COR-L47 (cell line): ENCODE results near the gene TNPO1.

Source experiments
- DNase-seq: peaks from one replicate; lab custom pipeline; 2025; lab: John Stamatoyannopoulos, UW

TNPO1 gene

DNA sequence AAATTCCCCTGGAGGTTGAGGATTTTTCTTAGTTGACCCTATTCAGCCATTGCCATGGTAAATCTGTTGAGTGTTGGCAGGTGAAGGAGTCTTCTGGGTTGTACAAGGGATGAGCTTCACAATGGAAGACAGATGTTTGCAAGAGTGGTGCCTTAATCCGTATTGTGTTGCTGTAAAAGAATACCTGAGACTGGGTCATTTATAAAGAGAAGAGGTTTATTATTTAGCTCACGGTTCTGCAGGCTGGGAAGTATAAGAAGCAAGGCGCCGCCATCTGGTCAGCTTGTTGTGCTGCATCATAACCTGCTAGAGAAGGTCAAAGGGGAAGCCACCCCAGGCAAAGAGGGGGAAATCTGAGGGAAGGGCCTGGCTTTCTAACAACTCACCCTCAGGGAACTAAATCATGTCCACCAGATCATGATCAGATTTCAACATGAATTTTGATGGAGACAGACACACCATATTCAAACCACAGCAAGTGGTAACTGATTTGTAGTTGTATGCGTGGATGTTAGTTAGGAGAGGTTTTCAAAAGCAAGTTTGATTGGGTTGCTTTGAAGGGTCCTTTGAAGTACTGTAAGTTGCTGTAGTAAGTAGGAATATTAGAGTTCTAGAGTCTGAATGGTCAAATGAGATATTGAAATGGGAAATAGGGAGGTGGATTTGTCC, 2.5 kb downstream of the TNPO1 start:
- peak; percentile 46 for DNase-seq

DNA sequence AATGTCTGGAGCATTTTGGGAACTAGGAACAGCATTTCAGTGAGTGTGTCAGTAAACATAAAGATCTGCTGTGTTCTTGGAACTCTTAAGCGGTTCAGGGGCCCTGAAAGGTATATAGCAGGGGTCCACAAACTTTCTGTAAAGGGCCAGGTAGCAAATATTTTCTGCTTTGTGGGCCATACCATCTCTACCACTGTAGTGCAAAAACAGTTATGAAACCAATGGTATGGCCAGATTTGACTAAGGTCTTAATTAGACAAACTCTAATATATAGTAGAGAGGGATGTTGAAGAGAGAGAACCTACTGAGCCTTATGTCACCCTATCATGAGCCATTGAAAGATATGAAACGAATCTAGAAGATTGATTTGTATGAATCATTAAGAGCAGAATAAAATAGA, 5.3 kb downstream of the TNPO1 start:
- DNase-seq, result no peak

DNA sequence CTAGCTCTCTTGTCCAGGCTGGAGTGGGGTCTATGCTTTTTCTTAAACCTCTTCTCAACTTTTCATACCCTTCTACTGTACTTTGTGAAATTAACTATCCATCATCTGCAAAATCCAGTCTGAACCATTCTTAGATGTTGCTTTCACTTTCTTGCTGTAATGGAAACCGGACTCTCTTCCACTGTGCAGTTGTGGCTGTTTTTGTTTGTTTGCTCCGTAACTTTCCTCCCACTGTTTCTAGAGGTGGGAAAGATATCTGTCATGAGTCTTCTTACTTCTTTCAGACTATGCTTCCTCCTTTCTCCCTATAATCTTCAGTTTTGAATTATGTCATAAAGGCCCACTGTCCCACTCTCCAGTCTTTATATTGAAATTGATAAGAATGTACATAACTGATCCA, 6.5 kb downstream of the TNPO1 start:
- DNase-seq, result no peak

DNA sequence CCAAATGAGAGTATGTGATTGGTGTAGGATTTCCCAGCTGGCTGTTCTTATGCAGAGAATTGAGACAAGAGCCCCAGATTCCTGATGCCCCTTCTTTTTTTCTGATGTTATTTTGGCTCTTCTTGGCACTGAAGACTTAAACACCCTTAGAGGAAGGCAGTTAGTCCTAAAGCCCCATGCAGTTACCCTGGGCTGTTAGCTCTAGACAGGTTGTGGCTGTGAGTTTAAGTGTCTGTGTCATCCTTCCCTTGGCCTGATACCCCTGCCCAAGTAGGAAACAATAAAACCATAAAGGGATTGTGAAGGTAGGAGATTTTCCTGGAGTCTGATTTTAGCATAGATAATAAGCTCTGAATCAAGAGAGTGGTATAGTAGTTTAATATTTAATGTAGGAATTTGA, 13.2 kb downstream of the TNPO1 start:
- no peak for DNase-seq

DNA sequence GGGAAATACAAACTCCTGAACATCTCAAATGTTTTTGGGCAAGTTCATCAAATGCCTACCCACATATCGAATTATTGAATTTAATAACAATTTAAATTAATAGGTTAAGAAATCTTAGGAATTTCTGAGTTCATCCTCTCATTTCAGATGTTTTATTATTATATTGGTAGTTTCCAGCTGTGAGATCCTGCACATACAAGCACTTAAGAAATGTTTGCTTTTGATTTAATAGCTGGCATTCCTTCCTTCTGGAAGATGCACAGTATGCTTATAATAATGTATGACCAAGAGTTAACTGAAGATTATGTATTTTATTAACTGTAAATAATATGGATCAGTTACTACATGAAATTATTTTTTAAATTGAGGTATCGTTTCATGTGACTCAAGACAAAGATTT, 13.9 kb downstream of the TNPO1 start:
- no peak for DNase-seq

DNA sequence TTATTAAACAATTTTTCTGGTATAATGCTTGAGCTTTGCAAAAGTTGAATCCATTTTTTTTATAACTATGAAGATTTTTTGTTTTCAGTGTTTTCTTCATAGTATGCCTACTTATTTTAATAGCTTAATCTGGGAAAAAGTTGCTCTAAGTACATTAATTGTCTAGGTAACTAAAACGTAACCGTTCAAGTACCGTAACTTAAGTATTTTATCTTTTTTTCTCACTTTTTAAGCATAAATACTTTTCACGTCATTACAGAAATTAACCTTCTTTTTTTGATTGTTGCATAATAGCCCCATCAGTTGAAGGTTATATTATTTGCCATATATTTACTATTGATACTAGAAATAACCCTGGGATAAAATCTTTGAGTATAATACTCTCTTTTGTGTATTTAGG, 15.2 kb downstream of the TNPO1 start:
- DNase-seq, result no peak

DNA sequence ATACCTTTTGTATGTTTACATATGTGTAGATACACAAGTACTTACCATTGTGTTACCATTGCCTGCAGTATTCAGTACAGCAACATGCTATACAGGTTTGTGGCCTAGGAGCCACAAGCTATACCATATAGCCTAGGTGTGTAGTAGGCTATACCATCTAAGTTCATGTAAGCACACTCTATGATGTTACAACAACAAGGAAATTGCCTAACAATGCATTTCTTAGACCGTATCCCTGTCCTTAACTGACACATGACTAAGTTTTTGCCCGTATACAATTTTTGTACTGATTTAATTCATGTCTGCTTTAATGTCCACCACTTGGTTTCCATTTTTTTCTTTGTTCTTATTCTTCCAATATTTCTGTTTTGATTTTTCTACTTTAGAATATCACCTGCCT, 18.5 kb downstream of the TNPO1 start:
- no peak for DNase-seq

DNA sequence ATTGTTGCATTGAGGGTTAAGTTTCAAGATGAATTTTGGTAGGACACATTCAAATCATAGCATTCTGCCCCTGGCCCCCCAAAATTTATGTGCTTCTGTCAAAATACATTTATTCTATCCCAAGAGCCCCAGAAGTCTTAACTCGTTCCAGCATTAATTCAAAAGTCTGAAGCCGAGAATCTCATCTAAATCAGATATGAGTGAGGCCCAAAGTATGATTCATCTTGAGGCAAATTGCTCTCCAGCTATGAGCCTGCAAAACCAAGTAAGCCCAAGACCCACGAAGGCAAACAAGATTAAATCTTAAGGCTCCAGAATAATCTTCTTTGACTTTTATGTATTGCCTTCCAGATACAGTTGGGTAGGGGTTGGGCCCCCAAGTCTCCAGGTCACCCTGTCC, 19.2 kb downstream of the TNPO1 start:
- DNase-seq, result no peak

DNA sequence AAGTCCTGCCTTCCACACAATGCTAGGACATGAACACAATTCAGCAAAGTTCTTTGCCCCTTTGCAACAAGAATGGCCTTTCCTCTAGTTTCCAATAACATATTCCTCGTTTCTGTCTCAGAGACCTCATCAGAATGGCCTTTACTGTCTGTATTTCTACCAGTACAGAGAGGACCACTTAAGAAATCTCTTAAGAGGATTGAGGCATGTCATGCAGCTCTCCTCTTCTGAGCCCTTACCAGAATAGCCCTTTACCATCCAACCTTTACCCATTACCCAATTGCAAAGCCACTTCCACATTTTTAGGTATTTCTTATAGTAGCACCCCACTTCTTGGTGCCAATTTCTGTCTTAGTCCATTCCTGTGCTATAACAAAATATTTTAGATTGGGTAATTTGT, 20.3 kb downstream of the TNPO1 start:
- DNase-seq, result no peak

DNA sequence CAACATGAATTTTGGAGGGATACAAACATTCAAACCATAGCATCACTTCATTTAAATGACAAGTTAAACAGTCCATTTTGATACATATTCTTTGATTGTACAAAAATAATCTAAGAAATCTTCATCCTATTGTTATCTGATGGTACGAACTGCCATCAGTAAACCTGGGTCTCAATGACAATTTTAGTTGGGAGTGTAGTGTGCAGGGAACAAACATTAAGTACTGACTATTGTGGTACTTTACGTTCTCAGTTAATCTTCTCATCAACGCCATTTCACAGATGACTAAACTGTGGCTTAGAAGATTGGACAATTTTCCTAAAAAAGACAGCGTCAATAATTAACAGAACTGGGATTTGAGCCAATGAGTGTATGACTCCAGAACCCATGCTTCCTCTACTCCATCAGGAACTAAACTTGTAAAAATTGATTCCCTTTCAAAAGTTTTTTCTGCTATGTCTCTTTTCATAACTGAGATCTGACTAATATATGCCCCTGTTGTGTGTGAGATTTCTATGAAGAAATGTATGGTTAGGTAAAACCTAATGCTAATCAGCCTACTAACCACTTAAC, 21.1 kb downstream of the TNPO1 start:
- no peak for DNase-seq

DNA sequence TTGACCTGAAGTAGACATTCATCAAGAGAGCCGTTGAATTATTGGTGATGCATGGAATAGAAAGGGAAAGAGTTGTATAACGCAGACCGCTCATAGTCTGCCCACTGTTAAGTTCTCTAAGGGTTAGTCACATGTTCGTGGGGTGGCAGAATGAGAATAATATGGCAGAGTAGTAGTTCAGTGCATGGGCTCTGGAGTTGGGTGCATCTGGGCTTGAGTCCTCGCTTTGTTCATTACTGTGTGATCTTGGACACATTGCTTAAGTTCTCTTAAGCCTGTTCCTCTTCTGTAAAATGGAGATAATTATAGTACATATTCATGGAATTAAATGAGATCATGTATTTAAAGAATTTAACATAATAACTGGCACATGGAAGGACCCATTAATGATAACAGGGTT, 23.6 kb downstream of the TNPO1 start:
- no peak for DNase-seq

DNA sequence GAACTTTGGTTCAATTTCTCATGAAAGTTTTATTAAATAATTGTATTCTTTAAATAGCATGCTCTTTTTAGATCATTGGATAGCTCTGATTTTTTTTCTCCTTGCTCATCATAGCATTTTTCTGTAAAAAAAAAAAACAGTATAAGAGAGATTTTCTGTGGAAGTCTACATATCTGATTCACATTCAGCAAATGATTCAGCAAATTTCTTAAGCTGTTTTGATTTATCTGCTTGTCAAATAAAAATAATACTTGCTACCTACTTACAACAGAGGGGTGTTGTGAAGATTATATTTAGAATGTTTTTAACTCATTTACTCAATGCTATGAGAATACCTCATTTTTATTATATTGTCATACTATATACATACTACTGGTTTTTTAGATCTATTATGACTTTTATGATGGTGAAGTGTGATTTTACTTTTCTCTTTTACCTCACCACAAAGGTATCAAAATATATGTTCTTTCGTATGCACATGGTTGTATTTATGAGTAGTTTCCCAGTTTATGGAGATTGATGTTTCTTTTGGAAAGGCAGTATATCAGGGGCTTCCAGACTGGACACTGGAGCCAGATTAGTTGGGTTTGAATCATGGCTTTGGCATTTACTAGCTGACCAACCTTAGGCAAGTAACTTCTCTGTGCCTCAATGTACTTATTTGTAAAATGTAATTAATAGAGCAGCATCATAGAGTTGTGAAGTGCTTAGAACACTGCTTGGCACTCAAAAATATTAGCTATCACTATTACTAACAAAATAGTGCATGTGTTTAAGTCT, 25.5 kb downstream of the TNPO1 start:
- no peak for DNase-seq

DNA sequence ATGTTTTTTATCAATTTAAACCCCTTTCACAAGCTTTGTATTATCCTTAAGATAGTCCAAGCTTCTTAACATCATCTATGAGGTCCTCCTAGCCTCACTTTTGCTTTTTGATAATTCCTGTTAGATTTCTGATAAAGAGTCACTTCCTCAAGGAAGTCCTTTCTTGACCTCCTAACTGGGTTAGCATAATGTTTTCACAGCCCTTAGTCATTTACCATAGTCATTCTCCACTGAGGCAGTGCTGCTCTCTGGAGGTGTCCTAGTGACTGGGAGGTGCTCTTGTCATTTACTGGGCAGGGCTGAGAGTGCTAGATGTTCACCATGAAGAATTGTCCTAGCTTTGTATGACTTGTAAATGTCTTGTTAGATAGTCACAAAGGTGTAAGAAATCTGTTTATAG, 26.4 kb downstream of the TNPO1 start:
- no peak for DNase-seq

DNA sequence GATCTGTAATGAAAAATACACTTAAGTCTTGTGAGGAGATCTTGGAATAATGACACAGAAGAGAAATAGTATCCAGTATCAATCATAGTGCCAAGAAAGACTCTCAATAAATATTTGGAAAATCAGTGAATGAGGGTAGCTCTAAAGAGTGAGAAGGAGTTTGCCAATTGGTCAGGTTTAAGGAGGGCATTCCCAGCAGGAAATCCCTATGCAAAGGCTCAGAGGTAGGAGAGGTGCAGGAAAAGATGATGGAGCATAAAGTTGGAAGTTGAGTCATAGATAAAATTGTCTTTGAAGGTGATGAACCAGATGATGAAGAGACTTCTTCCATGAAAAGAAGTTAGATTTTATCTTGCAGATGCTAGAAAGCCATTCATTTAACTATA, 27.8 kb downstream of the TNPO1 start:
- DNase-seq, result no peak

DNA sequence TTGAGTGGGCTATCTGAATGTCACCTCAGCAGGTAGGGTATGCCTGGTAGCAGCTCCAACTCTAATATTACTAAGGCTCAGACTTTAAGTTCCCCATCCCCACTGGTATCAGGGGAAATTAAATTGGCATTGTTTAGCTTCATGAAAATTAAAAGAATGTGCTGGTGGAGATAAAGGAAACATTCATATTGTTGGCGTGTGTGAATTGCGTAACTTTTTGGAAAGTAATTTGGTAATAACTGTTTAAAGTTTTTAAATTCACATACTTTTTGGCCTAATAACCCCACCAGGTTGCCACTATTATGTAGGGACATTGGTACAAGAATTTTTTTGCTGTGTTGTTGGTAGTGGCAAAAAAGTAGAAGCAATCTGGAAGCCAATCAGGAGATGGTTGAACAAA, 29.4 kb downstream of the TNPO1 start:
- DNase-seq, result no peak

DNA sequence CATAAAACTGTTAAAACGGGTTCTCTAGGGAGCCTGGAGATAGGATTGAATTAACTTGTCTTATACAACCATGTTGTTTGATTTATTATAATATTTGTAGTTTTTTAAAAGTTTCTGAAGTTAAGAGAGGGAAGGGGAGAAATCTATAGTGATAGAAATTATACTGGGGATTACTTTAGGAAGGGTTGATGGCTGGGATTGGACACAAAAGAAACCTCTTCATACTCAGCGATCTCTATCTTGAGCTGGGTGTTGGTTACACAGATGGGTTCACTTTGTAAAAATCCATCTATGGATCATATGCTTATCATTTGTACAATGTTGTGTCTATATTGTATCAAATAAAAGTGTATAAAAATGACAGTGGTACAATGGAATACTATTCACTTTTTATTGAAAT, 30.0 kb downstream of the TNPO1 start:
- no peak for DNase-seq

DNA sequence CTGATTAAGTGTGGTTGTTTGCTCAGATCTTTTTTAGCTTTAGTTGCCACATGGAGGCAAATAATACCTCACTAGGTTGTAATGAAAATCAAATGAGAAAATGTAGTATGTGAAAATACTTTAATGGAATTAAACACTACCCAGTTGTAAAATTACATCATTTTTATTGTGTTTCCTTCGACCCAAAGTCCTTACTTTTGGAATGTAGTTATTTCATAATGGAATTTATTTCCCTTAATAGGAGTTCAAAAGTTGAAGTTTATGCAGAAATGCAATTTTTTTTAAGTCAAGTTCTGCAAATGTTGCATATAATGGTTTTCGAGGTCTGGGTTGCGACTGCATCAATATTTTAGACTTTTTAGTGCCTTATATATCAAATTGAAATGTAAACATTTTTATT, 31.0 kb downstream of the TNPO1 start:
- no peak for DNase-seq

DNA sequence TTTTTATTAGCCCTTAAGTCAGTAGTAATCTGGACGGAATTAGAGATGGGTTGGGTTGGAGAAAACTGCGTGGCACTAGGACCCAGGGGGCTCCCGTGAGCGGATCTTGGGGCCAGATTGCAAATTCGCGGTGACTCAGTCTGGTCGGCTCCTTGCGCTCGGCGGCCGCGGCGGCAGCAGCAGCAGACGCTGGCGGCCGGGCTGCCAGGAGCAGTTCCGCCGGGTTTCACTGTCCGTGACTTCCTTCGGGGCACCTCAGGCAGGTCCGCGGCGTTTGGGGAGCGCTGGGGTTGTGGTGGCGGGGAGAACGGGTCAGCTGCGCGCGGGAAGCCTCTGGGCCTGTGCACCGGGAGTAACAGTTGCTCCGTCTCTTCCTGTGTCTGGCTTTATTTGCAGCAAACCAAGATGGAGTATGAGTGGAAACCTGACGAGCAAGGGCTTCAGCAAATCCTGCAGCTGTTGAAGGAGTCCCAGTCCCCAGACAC, 31.6 kb downstream of the TNPO1 start:
- peak; percentile 85 for DNase-seq

DNA sequence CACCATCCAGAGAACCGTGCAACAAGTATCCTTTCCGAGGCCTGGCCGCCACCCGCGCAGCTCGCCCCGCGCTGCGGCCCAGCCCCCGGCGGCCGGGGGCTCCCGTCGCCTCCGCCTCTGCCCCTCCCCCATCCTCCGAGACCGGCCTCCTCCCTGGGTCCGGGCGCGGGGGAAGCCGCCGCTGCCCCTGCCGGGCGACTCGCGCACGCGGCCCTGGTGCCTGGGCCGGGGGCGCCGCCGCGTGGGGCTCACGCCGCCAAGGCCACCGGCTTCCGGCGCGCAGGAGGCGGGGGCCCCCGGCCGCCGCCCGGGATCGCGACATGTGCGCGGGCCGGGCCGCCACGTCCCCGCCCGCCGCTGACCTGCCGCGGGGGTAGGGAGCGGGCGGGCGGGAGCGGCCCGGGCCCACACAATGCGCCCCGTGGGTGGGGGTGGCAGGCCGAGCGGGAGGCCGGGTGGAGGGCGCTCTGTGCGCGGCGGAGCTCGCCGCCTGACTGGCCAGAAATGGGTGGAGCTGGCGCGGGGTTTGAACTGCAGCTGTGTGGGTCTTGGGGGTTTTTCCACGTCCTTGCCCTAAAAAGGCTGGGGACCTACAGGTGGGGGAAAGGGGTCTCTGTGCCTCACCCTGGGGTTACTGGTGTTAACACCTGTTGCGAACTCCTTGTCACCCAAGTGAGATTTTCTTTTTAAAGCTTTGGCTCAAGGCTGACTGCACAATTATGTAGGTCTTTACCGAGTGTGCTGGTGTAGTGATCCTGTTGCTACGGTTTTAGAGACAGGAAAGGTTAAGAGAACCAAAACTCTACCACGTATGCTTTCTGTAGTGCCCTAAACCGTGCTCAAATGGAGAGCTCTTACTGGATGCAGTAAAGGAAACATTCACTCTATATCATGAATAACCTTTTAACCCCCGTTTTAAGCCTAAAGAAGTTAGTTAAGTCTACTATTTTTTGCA, 32.3 kb downstream of the TNPO1 start:
- peak; percentile 54 for DNase-seq

DNA sequence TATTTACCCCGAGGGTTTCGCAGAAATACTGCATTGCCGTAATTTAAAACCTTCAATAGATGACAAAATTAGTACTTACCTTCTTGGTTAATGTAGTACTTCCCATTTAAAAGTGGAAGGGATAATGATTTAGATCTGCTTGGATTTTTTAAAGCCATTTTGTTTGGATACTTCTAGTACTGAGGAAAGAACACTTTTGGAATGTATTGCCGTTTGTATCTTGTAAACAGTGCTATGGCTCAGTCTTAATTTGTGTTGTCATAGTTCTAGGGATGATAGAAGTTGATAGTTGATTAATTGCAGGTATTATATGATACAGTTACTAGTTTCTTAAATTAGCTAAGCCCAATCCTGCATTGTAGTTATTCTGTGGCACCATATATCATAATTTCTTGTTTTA, 33.1 kb downstream of the TNPO1 start:
- no peak for DNase-seq

DNA sequence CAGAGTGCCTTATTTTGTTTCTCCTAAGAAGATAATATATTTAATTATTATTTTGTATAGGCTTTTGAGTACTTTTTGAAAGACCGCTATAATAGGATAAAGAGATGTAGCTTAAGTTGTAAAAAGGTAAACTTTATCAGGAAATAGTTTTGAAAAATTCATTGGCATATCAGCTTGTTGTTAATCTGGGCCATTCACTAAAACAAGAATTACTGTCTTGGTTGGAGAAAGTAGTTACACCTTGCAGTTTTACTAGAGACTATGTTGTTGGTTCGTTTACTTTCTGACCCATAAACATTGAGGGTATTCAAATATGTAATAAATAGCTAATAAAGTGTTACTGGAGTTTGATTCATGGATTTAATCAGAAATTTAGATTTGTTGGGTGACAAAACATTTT, 33.7 kb downstream of the TNPO1 start:
- DNase-seq, result no peak

DNA sequence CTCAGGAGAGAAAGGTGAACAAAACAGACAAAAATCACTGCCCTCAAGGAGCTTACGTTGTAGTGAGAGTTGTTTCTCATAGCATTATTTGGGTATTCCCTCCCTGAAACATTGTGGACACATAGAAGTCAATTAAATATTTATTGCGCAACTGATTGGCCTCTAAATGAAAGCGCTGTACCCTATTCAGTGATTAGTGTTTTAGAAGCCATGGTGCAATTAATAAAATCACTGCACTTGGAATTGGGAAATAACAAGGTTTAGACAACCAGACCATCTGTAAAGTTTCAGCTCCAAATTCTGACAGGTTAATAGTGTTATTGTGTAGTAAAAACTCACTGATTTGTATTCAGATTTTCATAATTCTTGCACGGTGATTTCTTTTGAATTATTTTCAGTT, 35.9 kb downstream of the TNPO1 start:
- DNase-seq, result no peak
